Natural killer cell (primary cell): ENCODE results near the gene DRGX. TPM values are rescaled to one million over a fixed set of nuclear protein-coding genes. Genes with fewer than 3 reads are reported as not detected.

ENCODE experiments used
- ATAC-seq, 3 donors: fragments of 150-1000 bp in 2 of 3; fragments of 200-7000 bp in 1 of 3; cut with Tn5 transposase; 1 replicate in 1 of 3; 2 replicates in 2 of 3; pipeline ENCODE4 v1.10.0; 2021; ENCODE audit warnings: mild to moderate bottlenecking in 2 of 3, moderate library complexity in 2 of 3
- DNase-seq, 2 donors: peaks; one replicate each; pipeline versions ENCODE4 v3.0.0 to v3.0.0-alpha.2; 2013 to 2021; ENCODE audit warnings: mixed read lengths in 1 of 2
- H3K27ac ChIP-seq: one replicate; pipeline ENCODE4 v1.5.1; 2013; ENCODE audit warnings: mild to moderate bottlenecking, low read length
- H3K27me3 ChIP-seq: one replicate; pipeline ENCODE4 v1.6.1; 2013; ENCODE audit warnings: low read length; ENCODE audit not compliant: control insufficient read depth, insufficient read depth
- H3K36me3 ChIP-seq: one replicate; pipeline ENCODE4 v1.6.1; 2013; ENCODE audit warnings: low read length; ENCODE audit not compliant: control insufficient read depth, insufficient read depth
- H3K4me1 ChIP-seq: one replicate; pipeline ENCODE4 v1.6.1; 2013; ENCODE audit warnings: low read length; ENCODE audit not compliant: control insufficient read depth, insufficient read depth
- H3K4me3 ChIP-seq: one replicate; pipeline ENCODE4 v1.5.1; 2013; ENCODE audit warnings: low read length
- H3K9me3 ChIP-seq: one replicate; pipeline ENCODE4 v1.6.1; 2013; ENCODE audit warnings: low read length; ENCODE audit not compliant: control insufficient read depth, insufficient read depth
- H3K27ac Mint-ChIP-seq, 2 donors: one replicate each; pipeline ENCODE4 v1.8.0; 2022; ENCODE audit warnings: mild to moderate bottlenecking in 2 of 2, mixed read lengths in 2 of 2, moderate library complexity in 1 of 2
- H3K27me3 Mint-ChIP-seq, 2 donors: one replicate each; pipeline ENCODE4 v1.8.0; 2022; ENCODE audit warnings: low read depth in 2 of 2, mixed read lengths in 2 of 2
- H3K36me3 Mint-ChIP-seq: one replicate; pipeline ENCODE4 v1.8.0; 2022; ENCODE audit warnings: mixed read lengths
- H3K4me1 Mint-ChIP-seq, 2 donors: one replicate each; pipeline ENCODE4 v1.8.0; 2022; ENCODE audit warnings: mixed read lengths in 2 of 2
- H3K4me3 Mint-ChIP-seq: one replicate; pipeline ENCODE4 v1.8.0; 2022; ENCODE audit warnings: mild to moderate bottlenecking, moderate library complexity, mixed read lengths
- H3K9me3 Mint-ChIP-seq, 2 donors: one replicate each; pipeline ENCODE4 v1.8.0; 2022; ENCODE audit warnings: mixed read lengths in 2 of 2
- WGBS: methylation state at CpG from one replicate; pipeline ENCODE4 v1.1.7; 2013; ENCODE audit warnings: missing lambda C conversion rate; ENCODE audit not compliant: insufficient coverage; 5-methylcytosine and 5-hydroxymethylcytosine counted together
- intact Hi-C: fragments of 100-400 bp; cut with micrococcal nuclease; formaldehyde crosslinking; loops from one replicate; pipeline ENCODE4 v1.14.2; 2022
- total RNA-seq, 4 donors: library from RNA; stranded (reverse); fragments of 120-200 nt in 1 of 4; gene quantifications; one replicate each; pipeline versions ENCODE4 v1.2.3 to v1.2.4, GENCODE V29; 2013 to 2022
- TF ChIP-seq, protein P1 (sequence below): fragments of 200-600 bp; IDR thresholded peaks from one replicate; pipeline ENCODE4 v1.8.0; 2022; ENCODE audit warnings: antibody characterized with exemption

DRGX gene
- total RNA-seq, 3 donors from 2014 or later (not counting 1 experiment from before 2014, with no cell fraction given) = not detected

DNA sequence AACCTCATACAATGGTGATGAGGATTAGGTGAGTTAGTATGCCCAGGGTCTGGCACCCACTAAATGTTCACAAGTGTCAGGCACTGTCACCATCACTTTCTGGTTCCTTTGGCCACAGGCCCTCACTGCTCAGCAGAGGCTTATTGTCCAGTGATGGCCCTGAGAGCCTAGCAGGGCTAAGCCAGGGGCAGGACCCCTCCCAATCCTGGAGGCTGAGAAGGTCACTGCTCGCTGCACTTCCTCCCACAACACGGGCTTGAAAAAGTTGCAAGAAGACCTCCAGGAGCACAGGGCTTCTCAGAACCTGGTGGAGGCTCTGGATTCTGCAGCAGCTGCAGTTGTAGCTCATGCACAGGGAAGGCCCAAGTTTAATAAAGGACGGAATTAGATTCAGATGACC, 48.1 kb downstream of the DRGX start:
- TF ChIP-seq, protein P1, sequence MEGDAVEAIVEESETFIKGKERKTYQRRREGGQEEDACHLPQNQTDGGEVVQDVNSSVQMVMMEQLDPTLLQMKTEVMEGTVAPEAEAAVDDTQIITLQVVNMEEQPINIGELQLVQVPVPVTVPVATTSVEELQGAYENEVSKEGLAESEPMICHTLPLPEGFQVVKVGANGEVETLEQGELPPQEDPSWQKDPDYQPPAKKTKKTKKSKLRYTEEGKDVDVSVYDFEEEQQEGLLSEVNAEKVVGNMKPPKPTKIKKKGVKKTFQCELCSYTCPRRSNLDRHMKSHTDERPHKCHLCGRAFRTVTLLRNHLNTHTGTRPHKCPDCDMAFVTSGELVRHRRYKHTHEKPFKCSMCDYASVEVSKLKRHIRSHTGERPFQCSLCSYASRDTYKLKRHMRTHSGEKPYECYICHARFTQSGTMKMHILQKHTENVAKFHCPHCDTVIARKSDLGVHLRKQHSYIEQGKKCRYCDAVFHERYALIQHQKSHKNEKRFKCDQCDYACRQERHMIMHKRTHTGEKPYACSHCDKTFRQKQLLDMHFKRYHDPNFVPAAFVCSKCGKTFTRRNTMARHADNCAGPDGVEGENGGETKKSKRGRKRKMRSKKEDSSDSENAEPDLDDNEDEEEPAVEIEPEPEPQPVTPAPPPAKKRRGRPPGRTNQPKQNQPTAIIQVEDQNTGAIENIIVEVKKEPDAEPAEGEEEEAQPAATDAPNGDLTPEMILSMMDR = no peak
- no peak overlapping the region for H3K27ac Mint-ChIP-seq

DNA sequence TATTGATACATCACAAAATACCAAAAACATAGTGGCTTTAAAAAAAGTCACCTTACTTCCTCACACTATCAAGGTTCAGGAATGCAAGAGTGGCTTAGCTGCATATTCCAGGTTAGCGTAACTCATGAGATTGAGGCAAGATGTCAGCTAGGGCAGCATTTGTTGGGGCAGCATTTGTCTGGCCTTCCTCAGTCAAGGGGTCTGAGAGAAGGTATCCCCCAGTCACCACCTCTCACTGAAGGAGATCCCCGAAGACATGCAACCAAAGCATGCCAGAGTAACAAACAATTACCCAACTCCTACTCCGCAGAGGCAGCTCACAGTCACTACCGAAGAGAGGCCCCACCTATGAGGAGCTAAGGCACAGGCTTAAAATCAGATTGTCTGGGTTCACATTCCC, 48.5 kb downstream of the DRGX start:
- Histone ChIP-seq H3K9me3 (peaks cover 11% of the 10 kb centered on the region), H3K27ac (no peak overlapping the region), H3K4me3 (no peak overlapping the region), H3K27me3 (no peaks in the 10 kb centered on the region), H3K36me3 (no peaks in the 10 kb centered on the region), H3K4me1 (no peaks in the 10 kb centered on the region)
- no peak for ATAC-seq
- H3K36me3 Mint-ChIP-seq = no peaks in the 10 kb centered on the region
- H3K27me3 Mint-ChIP-seq = peaks cover 4 to 26% of the 10 kb centered on the region in 2 donors
- peaks cover 0 to 3% of the 10 kb centered on the region in 2 donors for H3K9me3 Mint-ChIP-seq
- TF ChIP-seq, protein P1 = no peak
- no peak overlapping the region for H3K4me3 Mint-ChIP-seq
- intact Hi-C loops = no loop called here
- no peak for DNase-seq
- 92% methylated on average over 4 of the region's 4 CpGs for WGBS
- no peaks in the 10 kb centered on the region for H3K4me1 Mint-ChIP-seq
- H3K27ac Mint-ChIP-seq = no peak overlapping the region

More for the DNA sequence above, 48.1 kb downstream of the DRGX start:
- ATAC-seq = no peak
- no peaks in the 10 kb centered on the region for H3K36me3 ChIP-seq
- no peaks in the 10 kb centered on the region for H3K27me3 ChIP-seq
- H3K4me1 ChIP-seq = no peaks in the 10 kb centered on the region
- H3K4me3 ChIP-seq = no peak overlapping the region
- intact Hi-C loops = no loop called here
- DNase-seq = no peak
- peaks cover 11% of the 10 kb centered on the region for H3K9me3 ChIP-seq
- H3K27ac ChIP-seq = no peak overlapping the region
- H3K27me3 Mint-ChIP-seq = peaks cover 4 to 21% of the 10 kb centered on the region in 2 donors
- no peaks in the 10 kb centered on the region for H3K4me1 Mint-ChIP-seq
- H3K4me3 Mint-ChIP-seq = no peak overlapping the region
- H3K9me3 Mint-ChIP-seq = peaks cover 0 to 3% of the 10 kb centered on the region in 2 donors
- H3K36me3 Mint-ChIP-seq = no peaks in the 10 kb centered on the region
- WGBS = 82% methylated on average over 3 of the region's 3 CpGs

- H3K4me3 Mint-ChIP-seq = no peak overlapping the region
- intact Hi-C loops = no loop called here
- WGBS = 100% methylated on average over 1 of the region's 2 CpGs
- no peak overlapping the region for H3K4me3 ChIP-seq
- H3K4me1 ChIP-seq = no peaks in the 10 kb centered on the region
- H3K4me1 Mint-ChIP-seq = no peaks in the 10 kb centered on the region
- peaks cover 4% of the 10 kb centered on the region for H3K9me3 ChIP-seq
- TF ChIP-seq, protein P1 = no peak
- no peaks in the 10 kb centered on the region for H3K36me3 Mint-ChIP-seq
- no peak overlapping the region for H3K27ac Mint-ChIP-seq
- no peaks in the 10 kb centered on the region for H3K9me3 Mint-ChIP-seq
- ATAC-seq (no peak), DNase-seq (no peak)
- H3K36me3 ChIP-seq = no peaks in the 10 kb centered on the region
- no peak overlapping the region for H3K27ac ChIP-seq
- H3K27me3 Mint-ChIP-seq = peaks cover 4 to 37% of the 10 kb centered on the region in 2 donors
- no peaks in the 10 kb centered on the region for H3K27me3 ChIP-seq
These were observed 51.0 kb downstream of the DRGX start for GRCh38 chr10:49344840-49345239.

- H3K9me3 Mint-ChIP-seq = peaks cover 8 to 13% of the 10 kb centered on the region in 2 donors
- H3K4me3 Mint-ChIP-seq = no peak overlapping the region
- no peak for DNase-seq
- ATAC-seq = no peak
- H3K36me3 Mint-ChIP-seq = peaks cover 13% of the 10 kb centered on the region
- Histone ChIP-seq H3K4me3 (no peak overlapping the region), H3K4me1 (peaks cover 11% of the 10 kb centered on the region), H3K9me3 (peaks cover 11% of the 10 kb centered on the region), H3K27me3 (no peaks in the 10 kb centered on the region), H3K27ac (no peak overlapping the region), H3K36me3 (no peaks in the 10 kb centered on the region)
- TF ChIP-seq, protein P1 = no peak
- peaks cover 16 to 18% of the 10 kb centered on the region in 2 donors for H3K4me1 Mint-ChIP-seq
- intact Hi-C loops = no loop called here
- peaks cover 2 to 23% of the 10 kb centered on the region in 2 donors for H3K27me3 Mint-ChIP-seq
- no peak overlapping the region for H3K27ac Mint-ChIP-seq
- 88% methylated on average over 1 of the region's 1 CpG for WGBS
These were observed 57.3 kb downstream of the DRGX start for GRCh38 chr10:49338604-49339003.
